Measurements from ENCODE around the gene ERBB4. TPM values are rescaled to one million over a fixed set of nuclear protein-coding genes. Genes with fewer than 3 reads are reported as not detected.

Gene ERBB4
- total RNA-seq, 1 donor from 2014 or later, result 0.36 TPM

GRCh38 chr2:211631503-211631902 is 907.1 kb downstream of the ERBB4 start:
- Mint-ChIP-seq H3K27me3 (ENCODE audit: unreplicated experiment) (no peaks in the 10 kb centered on the region), H3K36me3 (ENCODE audit: low read depth, unreplicated experiment) (no peaks in the 10 kb centered on the region), H3K27ac (ENCODE audit: unreplicated experiment) (no peak overlapping the region), H3K9me3 (ENCODE audit: unreplicated experiment) (no peaks in the 10 kb centered on the region), H3K4me3 (ENCODE audit: unreplicated experiment) (no peak overlapping the region), H3K4me1 (ENCODE audit: unreplicated experiment) (no peaks in the 10 kb centered on the region)
- DNase-seq (ENCODE audit: low spot score), result no peak
- no peak for TF ChIP-seq CTCF (IDR thresholded peaks at IDR 0.05; ENCODE audit: unreplicated experiment)

- H3K9me3 Mint-ChIP-seq (ENCODE audit: unreplicated experiment), result no peaks in the 10 kb centered on the region
- H3K4me3 Mint-ChIP-seq (ENCODE audit: unreplicated experiment), result no peak overlapping the region
- no peaks in the 10 kb centered on the region for H3K27me3 Mint-ChIP-seq (ENCODE audit: unreplicated experiment)
- H3K4me1 Mint-ChIP-seq (ENCODE audit: unreplicated experiment), result no peaks in the 10 kb centered on the region
- H3K36me3 Mint-ChIP-seq (ENCODE audit: low read depth, unreplicated experiment), result no peaks in the 10 kb centered on the region
- H3K27ac Mint-ChIP-seq (ENCODE audit: unreplicated experiment), result no peak overlapping the region
- TF ChIP-seq CTCF (IDR thresholded peaks at IDR 0.05; ENCODE audit: unreplicated experiment), result no peak
- DNase-seq (ENCODE audit: low spot score), result no peak
These were observed 915.5 kb downstream of the ERBB4 start for GRCh38 chr2:211623096-211623495.

GRCh38 chr2:211620986-211621385 is 917.6 kb downstream of the ERBB4 start:
- Mint-ChIP-seq H3K36me3 (ENCODE audit: low read depth, unreplicated experiment) (no peaks in the 10 kb centered on the region), H3K4me3 (ENCODE audit: unreplicated experiment) (no peak overlapping the region), H3K4me1 (ENCODE audit: unreplicated experiment) (no peaks in the 10 kb centered on the region), H3K27me3 (ENCODE audit: unreplicated experiment) (no peaks in the 10 kb centered on the region), H3K9me3 (ENCODE audit: unreplicated experiment) (no peaks in the 10 kb centered on the region), H3K27ac (ENCODE audit: unreplicated experiment) (no peak overlapping the region)
- DNase-seq (ENCODE audit: low spot score), result no peak
- no peak for TF ChIP-seq CTCF (IDR thresholded peaks at IDR 0.05; ENCODE audit: unreplicated experiment)

- H3K36me3 Mint-ChIP-seq (ENCODE audit: low read depth, unreplicated experiment), result no peaks in the 10 kb centered on the region
- no peak for TF ChIP-seq CTCF (IDR thresholded peaks at IDR 0.05; ENCODE audit: unreplicated experiment)
- no peak overlapping the region for H3K27ac Mint-ChIP-seq (ENCODE audit: unreplicated experiment)
- no peaks in the 10 kb centered on the region for H3K27me3 Mint-ChIP-seq (ENCODE audit: unreplicated experiment)
- no peaks in the 10 kb centered on the region for H3K9me3 Mint-ChIP-seq (ENCODE audit: unreplicated experiment)
- DNase-seq (ENCODE audit: low spot score), result no peak
- no peak overlapping the region for H3K4me3 Mint-ChIP-seq (ENCODE audit: unreplicated experiment)
- H3K4me1 Mint-ChIP-seq (ENCODE audit: unreplicated experiment), result no peaks in the 10 kb centered on the region
These were observed 920.8 kb downstream of the ERBB4 start for GRCh38 chr2:211617803-211618202.

DNA sequence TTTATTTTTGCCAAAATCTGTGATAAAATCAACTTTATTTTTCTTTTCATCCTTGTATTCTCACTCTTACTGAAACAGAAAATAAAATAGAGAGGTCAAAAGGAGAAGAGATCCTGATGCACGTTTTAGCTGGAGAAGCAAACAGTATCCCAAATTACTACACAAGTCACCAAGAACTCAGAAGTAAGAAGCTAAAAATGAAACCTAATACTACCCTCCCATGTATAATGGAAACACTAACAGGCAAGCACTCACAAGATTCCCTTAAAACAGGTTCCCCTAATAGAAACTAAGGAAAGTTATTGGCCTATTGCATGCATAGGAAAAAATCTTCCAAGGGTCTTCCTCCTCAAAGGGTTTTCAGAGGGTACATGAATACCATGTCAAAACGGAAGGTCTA is 927.0 kb downstream of the ERBB4 start:
- TF ChIP-seq CTCF (IDR thresholded peaks at IDR 0.05; ENCODE audit: unreplicated experiment), result no peak

More for the DNA sequence above, 927.0 kb downstream of the ERBB4 start:
- H3K36me3 Mint-ChIP-seq (ENCODE audit: low read depth, unreplicated experiment), result no peaks in the 10 kb centered on the region
- H3K9me3 Mint-ChIP-seq (ENCODE audit: unreplicated experiment), result no peaks in the 10 kb centered on the region
- no peak for DNase-seq (ENCODE audit: low spot score)
- no peaks in the 10 kb centered on the region for H3K4me1 Mint-ChIP-seq (ENCODE audit: unreplicated experiment)
- no peaks in the 10 kb centered on the region for H3K27me3 Mint-ChIP-seq (ENCODE audit: unreplicated experiment)
- no peak overlapping the region for H3K4me3 Mint-ChIP-seq (ENCODE audit: unreplicated experiment)
- no peak overlapping the region for H3K27ac Mint-ChIP-seq (ENCODE audit: unreplicated experiment)
